Karpas-422 (cell line): ENCODE results near the gene SLC25A4. TPM values are rescaled to one million over a fixed set of nuclear protein-coding genes. Genes with fewer than 3 reads are reported as not detected.
"Not testable (repeated sequence)": the region's sequence is repeated elsewhere in the genome, so short reads cannot be mapped to it uniquely, and the experiment has no call there.

Source experiments
- DNase-seq: peaks from one replicate; pipeline ENCODE4 v3.0.0-alpha.2; 2015
- H2AFZ ChIP-seq: fragments of 200-600 bp; sonication (generic); 2 replicates; pipeline ENCODE4 v1.6.1; 2014; ENCODE audit warnings: antibody characterized with exemption, low read length, mixed read lengths
- H3K27ac ChIP-seq: fragments of 200-600 bp; sonication (generic); 2 replicates; pipeline ENCODE4 v1.5.1; 2014; ENCODE audit warnings: mild to moderate bottlenecking, low read length, moderate library complexity
- H3K27me3 ChIP-seq: fragments of 200-600 bp; sonication (generic); 2 replicates; pipeline ENCODE4 v1.6.1; 2014; ENCODE audit warnings: low read length, mixed read lengths
- H3K36me3 ChIP-seq: fragments of 200-600 bp; sonication (generic); 2 replicates; pipeline ENCODE4 v1.6.1; 2014; ENCODE audit warnings: low read length, mixed read lengths; ENCODE audit not compliant: insufficient read depth
- H3K4me1 ChIP-seq: fragments of 200-600 bp; sonication (generic); 2 replicates; pipeline ENCODE4 v1.6.1; 2014; ENCODE audit warnings: mild to moderate bottlenecking, low read length, mixed read lengths
- H3K4me2 ChIP-seq: fragments of 200-600 bp; sonication (generic); 2 replicates; pipeline ENCODE4 v1.6.1; 2014; ENCODE audit warnings: low read length, low read depth, mild to moderate bottlenecking; ENCODE audit not compliant: poor library complexity, severe bottlenecking
- H3K4me3 ChIP-seq: fragments of 200-600 bp; sonication (generic); 2 replicates; pipeline ENCODE4 v1.5.1; 2014; ENCODE audit warnings: mild to moderate bottlenecking, antibody characterized with exemption, low read length, mixed read lengths
- H3K79me2 ChIP-seq: fragments of 200-600 bp; sonication (generic); 2 replicates; pipeline ENCODE4 v1.6.1; 2014; ENCODE audit warnings: mild to moderate bottlenecking, low read length, mixed read lengths
- H3K9ac ChIP-seq: fragments of 200-600 bp; sonication (generic); 2 replicates; pipeline ENCODE4 v1.6.0; 2014; ENCODE audit warnings: low read length
- H3K9me2 ChIP-seq: fragments of 200-600 bp; sonication (generic), shearing (Covaris generic); replicated peaks from 2 replicates; pipeline ENCODE4 v1.6.0; 2014; ENCODE audit warnings: mild to moderate bottlenecking, low read length, moderate library complexity; ENCODE audit not compliant: insufficient read depth
- H3K9me3 ChIP-seq: fragments of 300-700, 200-600 bp; sonication (generic); 2 replicates; pipeline ENCODE4 v1.6.1; 2014; ENCODE audit warnings: low read length, mixed read lengths
- H4K20me1 ChIP-seq: fragments of 200-600 bp; sonication (generic); 2 replicates; pipeline ENCODE4 v1.6.1; 2014; ENCODE audit warnings: mild to moderate bottlenecking, antibody characterized with exemption, low read length, low read depth; ENCODE audit not compliant: insufficient read depth
- total RNA-seq: library from RNA; depleted of rRNA; stranded (reverse); fragments of >200 nt; shearing (Covaris generic); gene quantifications from 2 replicates; pipeline ENCODE4 v1.2.3, GENCODE V29; 2014; ENCODE audit warnings: low replicate concordance

The SLC25A4 gene
- total RNA-seq, 1 experiment from 2014 or later, result 19.5 TPM

DNA sequence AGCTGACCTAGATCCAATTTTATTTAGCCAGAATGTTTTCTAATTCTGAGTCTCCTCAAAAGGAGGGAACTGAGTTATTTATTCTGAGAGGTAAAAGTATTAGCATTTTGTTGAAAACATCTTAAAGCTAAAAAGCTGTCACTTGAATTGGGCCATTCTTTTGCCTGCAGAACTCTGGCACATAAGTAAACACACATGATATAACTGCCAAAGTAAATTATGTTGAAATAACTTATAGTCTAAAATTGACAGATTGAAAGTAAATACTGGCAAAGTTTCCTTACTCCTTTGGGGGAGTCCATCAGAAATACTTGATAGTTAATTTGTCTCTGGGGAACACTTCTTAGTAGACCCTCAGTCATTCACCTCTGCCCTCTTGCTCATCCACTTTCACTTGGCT lies 38.3 kb upstream of the SLC25A4 start:
- H2AFZ ChIP-seq, result no peak overlapping the region
- H3K9ac ChIP-seq, result no peak overlapping the region
- no peaks in the 10 kb centered on the region for H3K27me3 ChIP-seq
- no peaks in the 10 kb centered on the region for H3K9me3 ChIP-seq
- H3K4me3 ChIP-seq, result no peak overlapping the region
- no peak overlapping the region for H3K4me2 ChIP-seq
- no peaks in the 10 kb centered on the region for H3K9me2 ChIP-seq
- H3K4me1 ChIP-seq, result no peaks in the 10 kb centered on the region
- H3K36me3 ChIP-seq, result no peaks in the 10 kb centered on the region
- no peak overlapping the region for H3K27ac ChIP-seq
- no peak for DNase-seq
- no peaks in the 10 kb centered on the region for H4K20me1 ChIP-seq
- H3K79me2 ChIP-seq, result no peaks in the 10 kb centered on the region

DNA sequence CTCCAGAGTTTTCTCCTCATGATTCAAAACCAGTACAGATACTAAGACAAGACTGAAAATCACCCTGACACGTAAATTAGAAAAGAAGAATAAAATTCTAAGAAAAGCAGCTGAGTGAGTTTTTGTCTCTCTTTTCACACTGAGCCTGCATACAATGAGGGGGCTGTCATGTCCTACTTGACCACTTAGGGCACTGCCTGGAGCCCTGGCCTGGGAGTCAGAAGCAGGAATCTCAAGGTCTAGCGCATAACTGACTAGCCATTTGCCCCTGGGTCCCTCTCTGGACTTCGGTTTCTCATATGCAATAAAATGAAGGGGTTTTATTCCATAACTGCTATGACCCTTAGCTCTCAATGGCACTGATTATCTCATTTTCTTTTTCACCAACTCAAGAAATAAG lies 36.7 kb upstream of the SLC25A4 start:
- Histone ChIP-seq H3K79me2 (no peaks in the 10 kb centered on the region), H3K27ac (no peak overlapping the region), H3K9me3 (no peaks in the 10 kb centered on the region), H3K4me2 (no peak overlapping the region), H3K4me1 (no peaks in the 10 kb centered on the region), H3K27me3 (no peaks in the 10 kb centered on the region), H3K9me2 (no peaks in the 10 kb centered on the region), H3K36me3 (no peaks in the 10 kb centered on the region), H4K20me1 (no peaks in the 10 kb centered on the region), H3K4me3 (no peak overlapping the region), H3K9ac (no peak overlapping the region), H2AFZ (no peak overlapping the region)
- DNase-seq, result no peak

DNA sequence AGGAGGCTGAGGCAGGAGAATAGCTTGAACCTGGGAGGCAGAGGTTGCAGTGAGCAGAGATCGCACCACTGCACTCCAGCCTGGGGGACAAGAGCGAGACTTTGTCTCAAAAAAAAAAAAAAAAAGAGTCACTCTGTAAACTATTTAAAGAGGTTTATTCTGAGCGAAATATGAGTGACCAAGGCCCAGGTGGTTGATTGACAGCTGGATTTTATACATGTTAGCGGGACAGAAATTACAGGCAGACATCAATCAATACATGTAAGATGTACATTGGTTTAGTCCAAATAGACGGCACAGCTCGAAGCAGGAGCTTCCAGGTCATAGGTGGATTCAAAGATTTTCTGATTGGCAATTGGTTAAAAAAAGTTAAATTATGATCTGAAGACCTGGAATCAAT lies 35.5 kb upstream of the SLC25A4 start:
- not testable (repeated sequence) for H3K36me3 ChIP-seq, H3K9ac ChIP-seq, H3K9me3 ChIP-seq, H3K4me2 ChIP-seq, H2AFZ ChIP-seq, H3K79me2 ChIP-seq, H3K9me2 ChIP-seq, H3K4me3 ChIP-seq, H3K4me1 ChIP-seq, H3K27me3 ChIP-seq, DNase-seq, H3K27ac ChIP-seq, H4K20me1 ChIP-seq

GRCh38 chr4:185108185-185108584 lies 34.9 kb upstream of the SLC25A4 start:
- Histone ChIP-seq H3K36me3 (no peaks in the 10 kb centered on the region), H3K27me3 (no peaks in the 10 kb centered on the region), H3K4me1 (no peaks in the 10 kb centered on the region), H2AFZ (no peak overlapping the region), H3K9ac (no peak overlapping the region), H4K20me1 (no peaks in the 10 kb centered on the region), H3K4me2 (no peak overlapping the region), H3K9me2 (no peaks in the 10 kb centered on the region), H3K4me3 (no peak overlapping the region), H3K79me2 (no peaks in the 10 kb centered on the region), H3K9me3 (no peaks in the 10 kb centered on the region), H3K27ac (no peak overlapping the region)
- DNase-seq, result no peak

DNA sequence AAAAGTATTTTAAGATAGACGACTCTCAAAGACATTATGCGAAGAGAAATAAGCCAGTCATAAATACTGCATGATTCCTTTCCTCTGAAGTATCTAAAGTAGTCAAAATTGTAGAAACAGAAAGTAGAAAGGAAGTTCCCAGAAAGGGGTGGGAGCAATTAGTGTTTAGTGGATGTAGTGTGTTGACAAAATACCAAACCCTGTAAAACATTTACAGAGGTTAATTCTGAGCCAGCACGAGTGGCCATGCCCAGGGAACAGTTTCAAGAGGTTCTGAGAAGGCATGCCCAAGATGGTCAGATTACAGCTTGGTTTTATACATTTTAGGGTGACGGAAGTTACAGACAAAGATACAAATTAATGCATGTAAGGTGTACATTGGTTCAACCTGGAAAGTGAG lies 34.4 kb upstream of the SLC25A4 start:
- Histone ChIP-seq H3K27ac (no peak overlapping the region), H3K9me2 (no peaks in the 10 kb centered on the region), H3K36me3 (no peaks in the 10 kb centered on the region), H3K79me2 (no peaks in the 10 kb centered on the region), H3K4me2 (no peak overlapping the region), H3K9me3 (no peaks in the 10 kb centered on the region), H3K27me3 (no peaks in the 10 kb centered on the region), H3K9ac (no peak overlapping the region), H3K4me3 (no peak overlapping the region), H3K4me1 (no peaks in the 10 kb centered on the region), H2AFZ (no peak overlapping the region), H4K20me1 (no peaks in the 10 kb centered on the region)
- DNase-seq, result no peak

GRCh38 chr4:185109736-185110135 lies 33.3 kb upstream of the SLC25A4 start:
- Histone ChIP-seq H3K9me3 (no peaks in the 10 kb centered on the region), H4K20me1 (no peaks in the 10 kb centered on the region), H3K79me2 (no peaks in the 10 kb centered on the region), H3K9ac (no peak overlapping the region), H3K36me3 (no peaks in the 10 kb centered on the region), H3K4me3 (no peak overlapping the region), H3K4me1 (no peaks in the 10 kb centered on the region), H3K4me2 (no peak overlapping the region), H3K9me2 (no peaks in the 10 kb centered on the region), H3K27me3 (no peaks in the 10 kb centered on the region), H2AFZ (no peak overlapping the region), H3K27ac (no peak overlapping the region)
- no peak for DNase-seq

DNA sequence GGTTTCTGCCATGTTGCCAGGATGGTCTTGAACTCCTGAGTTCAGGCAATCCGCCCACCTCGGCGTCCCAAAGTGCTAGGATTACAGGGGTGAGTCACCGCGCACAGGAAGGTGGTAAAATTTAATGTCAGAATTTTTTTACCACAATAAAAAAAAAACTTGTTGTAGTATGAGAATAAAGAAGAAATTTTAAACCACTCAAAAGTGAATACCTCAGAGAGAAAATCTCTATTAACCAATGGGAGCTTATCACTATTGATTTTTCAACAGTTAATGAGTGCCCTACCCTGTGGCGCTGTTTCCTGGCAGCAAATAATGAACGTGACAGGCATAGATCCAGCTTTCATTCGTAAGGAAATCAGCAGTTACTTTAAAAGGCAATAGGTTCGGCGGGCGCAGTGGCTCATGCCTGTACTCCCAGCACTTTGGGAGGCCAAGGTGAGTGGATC lies 32.7 kb upstream of the SLC25A4 start:
- Histone ChIP-seq H2AFZ (no peak overlapping the region), H3K4me3 (no peak overlapping the region), H3K4me2 (no peak overlapping the region), H4K20me1 (no peaks in the 10 kb centered on the region), H3K9me3 (no peaks in the 10 kb centered on the region), H3K9me2 (no peaks in the 10 kb centered on the region), H3K4me1 (no peaks in the 10 kb centered on the region), H3K79me2 (no peaks in the 10 kb centered on the region), H3K27ac (no peak overlapping the region), H3K36me3 (no peaks in the 10 kb centered on the region), H3K27me3 (no peaks in the 10 kb centered on the region), H3K9ac (no peak overlapping the region)
- no peak for DNase-seq

DNA sequence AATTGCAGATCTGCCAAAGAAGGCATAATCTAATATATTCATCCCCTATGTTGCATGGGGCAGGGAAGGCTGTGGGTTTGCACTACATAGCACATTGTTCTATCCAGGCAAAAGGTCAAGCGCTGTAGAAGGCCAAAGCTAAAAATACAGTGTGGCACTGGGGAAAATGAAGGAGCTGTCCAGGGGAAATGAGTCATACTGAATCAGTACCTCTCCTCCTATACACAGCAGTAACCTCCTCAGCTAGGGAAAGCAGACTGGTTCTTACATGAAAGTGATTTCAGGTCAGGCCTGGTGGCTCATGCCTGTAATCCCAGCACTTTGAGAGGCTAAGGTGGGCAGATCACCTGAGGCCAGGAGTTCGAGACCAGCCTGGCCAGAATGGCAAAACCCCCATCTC lies 31.0 kb upstream of the SLC25A4 start:
- no peaks in the 10 kb centered on the region for H3K4me1 ChIP-seq
- H3K4me2 ChIP-seq, result no peak overlapping the region
- H3K9me3 ChIP-seq, result no peaks in the 10 kb centered on the region
- H3K9ac ChIP-seq, result no peak overlapping the region
- no peak overlapping the region for H3K4me3 ChIP-seq
- H3K36me3 ChIP-seq, result no peaks in the 10 kb centered on the region
- no peak overlapping the region for H3K27ac ChIP-seq
- H4K20me1 ChIP-seq, result no peaks in the 10 kb centered on the region
- no peaks in the 10 kb centered on the region for H3K27me3 ChIP-seq
- no peaks in the 10 kb centered on the region for H3K9me2 ChIP-seq
- no peak for DNase-seq
- H3K79me2 ChIP-seq, result no peaks in the 10 kb centered on the region
- H2AFZ ChIP-seq, result no peak overlapping the region

- Histone ChIP-seq H3K9ac (no peak overlapping the region), H3K36me3 (no peaks in the 10 kb centered on the region), H2AFZ (no peak overlapping the region), H3K79me2 (no peaks in the 10 kb centered on the region), H3K9me2 (no peaks in the 10 kb centered on the region), H3K4me1 (no peaks in the 10 kb centered on the region), H3K4me3 (no peak overlapping the region), H3K9me3 (no peaks in the 10 kb centered on the region), H4K20me1 (no peaks in the 10 kb centered on the region), H3K27ac (no peak overlapping the region), H3K27me3 (no peaks in the 10 kb centered on the region), H3K4me2 (no peak overlapping the region)
- no peak for DNase-seq
These were observed 29.7 kb upstream of the SLC25A4 start for GRCh38 chr4:185113340-185113739.
